HEK293T (cell line): ENCODE data around the gene HPGD.

Experiments
- CTCF ChIA-PET: fragments of 350-600 bp; formaldehyde crosslinking; extraction: SDS; loops from one replicate; lab custom pipeline; 2021; ENCODE audit warnings: antibody characterized with exemption, inconsistent platforms; lab: Yijun Ruan, JAX
- POLR2A ChIA-PET: fragments of 350-600 bp; formaldehyde crosslinking; extraction: SDS; loops from one replicate; lab custom pipeline; 2020; ENCODE audit warnings: antibody characterized with exemption, inconsistent platforms; lab: Yijun Ruan, JAX
- DNase-seq: peaks from one replicate; pipeline ENCODE4 v3.0.0; 2012; ENCODE audit warnings: mixed read lengths; ENCODE audit errors: extremely low spot score
- ARNT ChIP-seq: fragments of 450-650 bp; IDR thresholded peaks from 2 replicates; pipeline ENCODE4 v1.6.1; 2017; ENCODE audit warnings: mild to moderate bottlenecking
- BHLHE40 ChIP-seq: fragments of 450-650 bp; IDR thresholded peaks from 2 replicates; pipeline ENCODE4 v1.6.1; 2016; ENCODE audit warnings: mild to moderate bottlenecking, moderate library complexity, borderline replicate concordance
- CTBP1 ChIP-seq: fragments of 450-650 bp; IDR thresholded peaks from 2 replicates; pipeline ENCODE4 v1.6.1; 2016; ENCODE audit warnings: borderline replicate concordance
- FOXA1 ChIP-seq: fragments of 450-650 bp; IDR thresholded peaks from 2 replicates; pipeline ENCODE4 v1.6.1; 2016; ENCODE audit warnings: mild to moderate bottlenecking
- FOXK2 ChIP-seq: fragments of 450-650 bp; IDR thresholded peaks from 2 replicates; pipeline ENCODE4 v1.6.1; 2016; ENCODE audit warnings: mild to moderate bottlenecking
- FOXM1 ChIP-seq: fragments of 450-650 bp; IDR thresholded peaks from 2 replicates; pipeline ENCODE4 v1.6.1; 2017; ENCODE audit warnings: mild to moderate bottlenecking, borderline replicate concordance
- HDGF ChIP-seq: fragments of 450-650 bp; IDR thresholded peaks from 2 replicates; pipeline ENCODE4 v1.6.1; 2017; ENCODE audit warnings: antibody characterized with exemption, borderline replicate concordance
- L3MBTL2 ChIP-seq: fragments of 450-650 bp; conservative IDR thresholded peaks from 2 replicates; pipeline ENCODE4 v1.6.1; 2016; ENCODE audit warnings: mild to moderate bottlenecking
- LEF1 ChIP-seq: fragments of 450-650 bp; IDR thresholded peaks from 2 replicates; pipeline ENCODE4 v1.6.1; 2017; ENCODE audit warnings: mild to moderate bottlenecking, borderline replicate concordance
- NFRKB ChIP-seq: fragments of 450-650 bp; IDR thresholded peaks from 2 replicates; pipeline ENCODE4 v1.6.1; 2016; ENCODE audit warnings: mild to moderate bottlenecking, moderate library complexity
- PKNOX1 ChIP-seq: fragments of 450-650 bp; IDR thresholded peaks from 2 replicates; pipeline ENCODE4 v1.6.1; 2016
- SP1 ChIP-seq: fragments of 450-650 bp; IDR thresholded peaks from 2 replicates; pipeline ENCODE4 v1.6.1; 2017
- SUZ12 ChIP-seq: fragments of 450-650 bp; IDR thresholded peaks from 2 replicates; pipeline ENCODE4 v1.6.1; 2016; ENCODE audit warnings: mild to moderate bottlenecking
- TARDBP ChIP-seq: fragments of 450-650 bp; IDR thresholded peaks from 2 replicates; pipeline ENCODE4 v1.6.1; 2016
- ZNF384 ChIP-seq: fragments of 450-650 bp; IDR thresholded peaks from 2 replicates; pipeline ENCODE4 v1.6.1; 2016

The HPGD gene

GRCh38 chr4:174474457-174475075 is 47.7 kb downstream of the HPGD start:
- TF ChIP-seq SP1 (no peak), HDGF (no peak), ARNT (no peak), LEF1 (no peak)
- ChIA-PET POLR2A (no interaction called here), CTCF (interaction anchor here (0.5 kb wide), 1 partner anchor 248 kb away, joined by 3 read pairs; no protein-coding TSS in a partner anchor)
- DNase-seq, result no peak

GRCh38 chr4:174467107-174467506 is 55.2 kb downstream of the HPGD start:
- DNase-seq, result no peak
- TF ChIP-seq CTBP1 (no peak), PKNOX1 (no peak), FOXM1 (no peak), TARDBP (no peak), HDGF (no peak), ARNT (no peak), SUZ12 (no peak)
- POLR2A ChIA-PET, result no interaction called here
- CTCF ChIA-PET, result no interaction called here

- TF ChIP-seq ZNF384 (no peak), TARDBP (no peak), HDGF (no peak), FOXK2 (no peak), L3MBTL2 (no peak), LEF1 (no peak), SUZ12 (no peak), CTBP1 (no peak)
- ChIA-PET CTCF (no interaction called here), POLR2A (no interaction called here)
- no peak for DNase-seq
Observed at GRCh38 chr4:174464949-174465348, 57.3 kb downstream of the HPGD start.

GRCh38 chr4:174461466-174462106 is 60.7 kb downstream of the HPGD start:
- ChIA-PET CTCF (interaction anchor here (0.5 to 0.7 kb wide), 3 partner anchors 22 to 157 kb away, joined by 3 read pairs; no protein-coding TSS in a partner anchor), POLR2A (interaction anchor here (0.6 to 1.2 kb wide), 2 partner anchors 46 to 75 kb away, joined by 3 read pairs; no protein-coding TSS in a partner anchor)
- TF ChIP-seq PKNOX1, result no peak
- no peak for TF ChIP-seq FOXM1
- no peak for TF ChIP-seq SP1
- no peak for TF ChIP-seq TARDBP
- TF ChIP-seq FOXA1, result no peak
- TF ChIP-seq BHLHE40, result no peak
- DNase-seq, result no peak

- ChIA-PET CTCF (interaction anchor here (0.5 to 0.7 kb wide), 2 partner anchors 23 to 158 kb away, joined by 3 read pairs; no protein-coding TSS in a partner anchor), POLR2A (interaction anchor here (0.6 to 1.2 kb wide), 2 partner anchors 47 to 74 kb away, joined by 3 read pairs; no protein-coding TSS in a partner anchor)
- no peak for DNase-seq
- no peak for TF ChIP-seq LEF1
Observed at GRCh38 chr4:174460684-174461083, 61.6 kb downstream of the HPGD start.

GRCh38 chr4:174457468-174457867 is 64.8 kb downstream of the HPGD start:
- ChIA-PET CTCF (interaction anchor here (0.5 to 0.8 kb wide), 4 partner anchors 12 to 1165 kb away, joined by 3 to 7 read pairs (median 3); no protein-coding TSS in a partner anchor), POLR2A (no interaction called here)
- DNase-seq, result no peak
- no peak for TF ChIP-seq FOXK2
- no peak for TF ChIP-seq BHLHE40
- no peak for TF ChIP-seq FOXA1
- TF ChIP-seq NFRKB, result no peak
- no peak for TF ChIP-seq ZNF384
- TF ChIP-seq ARNT, result no peak
- TF ChIP-seq FOXM1, result no peak
- TF ChIP-seq CTBP1, result no peak
- TF ChIP-seq SP1, result no peak
- TF ChIP-seq LEF1, result no peak
- TF ChIP-seq PKNOX1, result no peak
- TF ChIP-seq L3MBTL2, result no peak
- no peak for TF ChIP-seq TARDBP
- no peak for TF ChIP-seq SUZ12
- no peak for TF ChIP-seq HDGF
